CD4-positive, alpha-beta memory T cell (primary cell): ENCODE data around the gene TGM6. TPM values are rescaled to one million over a fixed set of nuclear protein-coding genes. Genes with fewer than 3 reads are reported as not detected.

ENCODE experiments used
- CTCF ChIA-PET: fragments of 350-600 bp; sonication (Branson Sonifier 250); formaldehyde crosslinking; loops from one replicate; lab custom pipeline; 2021; ENCODE audit warnings: inconsistent platforms; ENCODE audit not compliant: partially characterized antibody; lab: Charles Lee
- POLR2A ChIA-PET: fragments of 350-600 bp; sonication (Branson Sonifier 250); formaldehyde crosslinking; loops from one replicate; lab custom pipeline; 2021; ENCODE audit not compliant: partially characterized antibody; lab: Charles Lee
- DNase-seq, 5 donors: peaks; one replicate each; pipeline versions ENCODE4 v3.0.0 to v3.0.0-alpha.2; 2020 to 2022; ENCODE audit warnings: mixed read lengths in 1 of 5
- H3K27ac ChIP-seq: one replicate; pipeline ENCODE4 v1.7.0; 2013; ENCODE audit warnings: low read depth, low read length
- H3K27me3 ChIP-seq: 2 replicates; pipeline ENCODE4 v1.7.0; 2013; ENCODE audit warnings: mild to moderate bottlenecking, low read length, moderate library complexity; ENCODE audit not compliant: insufficient read depth
- H3K36me3 ChIP-seq: 2 replicates; pipeline ENCODE4 v1.7.0; 2013; ENCODE audit warnings: mild to moderate bottlenecking, low read length, moderate library complexity; ENCODE audit not compliant: insufficient read depth
- H3K4me1 ChIP-seq: 2 replicates; pipeline ENCODE4 v1.7.0; 2013; ENCODE audit warnings: mild to moderate bottlenecking, low read length, moderate library complexity; ENCODE audit not compliant: insufficient read depth
- H3K4me3 ChIP-seq, 2 donors: one replicate each; pipeline ENCODE4 v1.7.0; 2013; ENCODE audit warnings: low read length in 2 of 2, mild to moderate bottlenecking in 1 of 2
- H3K9me3 ChIP-seq, 2 donors: one replicate each; pipeline ENCODE4 v1.7.0; 2013; ENCODE audit warnings: low read length in 2 of 2, control low read depth in 1 of 2; ENCODE audit not compliant: control insufficient read depth in 1 of 2
- H3K27ac Mint-ChIP-seq, 7 donors: one replicate each; pipeline ENCODE4 v1.8.0; 2020 to 2021; ENCODE audit warnings: mixed read lengths in 7 of 7, mild to moderate bottlenecking in 6 of 7, inconsistent platforms in 3 of 7, moderate library complexity in 3 of 7
- H3K27me3 Mint-ChIP-seq, 2 donors: one replicate each; pipeline ENCODE4 v1.8.0; 2020 to 2021; ENCODE audit warnings: mixed read lengths in 2 of 2
- H3K36me3 Mint-ChIP-seq, 2 donors: one replicate each; pipeline ENCODE4 v1.8.0; 2020 to 2021; ENCODE audit warnings: mixed read lengths in 2 of 2, inconsistent platforms in 1 of 2, mild to moderate bottlenecking in 1 of 2
- H3K4me1 Mint-ChIP-seq, 4 donors: one replicate each; pipeline ENCODE4 v1.8.0; 2020 to 2021; ENCODE audit warnings: mixed read lengths in 4 of 4, mild to moderate bottlenecking in 1 of 4
- H3K4me3 Mint-ChIP-seq, 8 donors: one replicate each; pipeline ENCODE4 v1.8.0; 2020 to 2021; ENCODE audit warnings: mixed read lengths in 8 of 8, mild to moderate bottlenecking in 7 of 8, moderate library complexity in 6 of 8, inconsistent platforms in 3 of 8
- H3K9me3 Mint-ChIP-seq, 8 donors: one replicate each; pipeline ENCODE4 v1.8.0; 2020 to 2021; ENCODE audit warnings: mixed read lengths in 8 of 8, mild to moderate bottlenecking in 5 of 8, inconsistent platforms in 3 of 8, moderate library complexity in 1 of 8
- intact Hi-C: fragments of 100-400 bp; cut with micrococcal nuclease; formaldehyde crosslinking; loops from one replicate; pipeline ENCODE4 v1.15.1; 2023
- polyA plus RNA-seq, 2 donors: library from polyadenylated mRNA; unstranded; fragments of 300-500 nt; fragmentation: Illumina TruSeq; gene quantifications; one replicate each; pipeline ENCODE4 v1.2.3, GENCODE V29; 2021
- total RNA-seq, 2 experiments: library from RNA; stranded (reverse); gene quantifications; one replicate each; pipeline ENCODE4 v1.2.3, GENCODE V29; 2021

The TGM6 gene
- total and polyA plus RNA-seq, 4 experiments from 2014 or later = not detected

GRCh38 chr20:2449386-2449785 lies 68.7 kb downstream of the TGM6 start:
- CTCF ChIA-PET = no interaction called here

GRCh38 chr20:2451422-2451821 lies 70.7 kb downstream of the TGM6 start:
- Mint-ChIP-seq H3K4me1 (peaks cover 7 to 21% (median 14%) of the 10 kb centered on the region in 4 donors), H3K27me3 (no peaks in the 10 kb centered on the region), H3K9me3 (peaks cover 0 to 5% (median 0%) of the 10 kb centered on the region in 8 donors), H3K4me3 (no peak overlapping the region), H3K36me3 (no peaks in the 10 kb centered on the region), H3K27ac (no peak overlapping the region)
- H3K36me3 ChIP-seq = no peaks in the 10 kb centered on the region
- H3K4me1 ChIP-seq = peaks cover 4% of the 10 kb centered on the region
- H3K27ac ChIP-seq = no peak overlapping the region
- CTCF ChIA-PET = interaction anchor here (0.7 to 2.7 kb wide), 10 partner anchors 12 to 263 kb away, joined by 3 to 18 read pairs (median 4); no protein-coding TSS in a partner anchor
- H3K4me3 ChIP-seq = no peak overlapping the region
- intact Hi-C loops = no loop called here
- H3K9me3 ChIP-seq = no peaks in the 10 kb centered on the region
- H3K27me3 ChIP-seq = no peaks in the 10 kb centered on the region
- no peak for DNase-seq
- POLR2A ChIA-PET = no interaction called here

More at GRCh38 chr20:2449386-2449785, 68.7 kb downstream of the TGM6 start:
- peak in 1 of 5 donors; percentile 12 for DNase-seq
- H3K4me1 Mint-ChIP-seq = peaks cover 7 to 21% (median 14%) of the 10 kb centered on the region in 4 donors
- intact Hi-C loops = no loop called here
- H3K27ac Mint-ChIP-seq = no peak overlapping the region
- H3K4me3 Mint-ChIP-seq = no peak overlapping the region
- Histone ChIP-seq H3K27me3 (no peaks in the 10 kb centered on the region), H3K4me1 (peaks cover 4% of the 10 kb centered on the region), H3K9me3 (no peaks in the 10 kb centered on the region), H3K36me3 (no peaks in the 10 kb centered on the region), H3K4me3 (no peak overlapping the region), H3K27ac (no peak overlapping the region)
- H3K27me3 Mint-ChIP-seq = no peaks in the 10 kb centered on the region
- peaks cover 0 to 3% of the 10 kb centered on the region in 2 donors for H3K36me3 Mint-ChIP-seq
- H3K9me3 Mint-ChIP-seq = peaks cover 0 to 7% (median 1%) of the 10 kb centered on the region in 8 donors
- POLR2A ChIA-PET = no interaction called here

- peaks cover 4% of the 10 kb centered on the region for H3K4me1 ChIP-seq
- POLR2A ChIA-PET = interaction anchor here (0.7 kb wide), 1 partner anchor 9 kb away, joined by 3 read pairs; no protein-coding TSS in a partner anchor
- Mint-ChIP-seq H3K27me3 (no peaks in the 10 kb centered on the region), H3K4me1 (peaks cover 7 to 21% (median 14%) of the 10 kb centered on the region in 4 donors), H3K36me3 (peaks cover 0 to 3% of the 10 kb centered on the region in 2 donors), H3K9me3 (peaks cover 0 to 3% (median 0%) of the 10 kb centered on the region in 8 donors), H3K27ac (peak overlapping the region in 1 of 7 donors; percentile 31), H3K4me3 (no peak overlapping the region)
- no peaks in the 10 kb centered on the region for H3K27me3 ChIP-seq
- peak; percentile 44 to 61 (median 50) for DNase-seq
- no peaks in the 10 kb centered on the region for H3K36me3 ChIP-seq
- no peak overlapping the region for H3K27ac ChIP-seq
- H3K9me3 ChIP-seq = no peaks in the 10 kb centered on the region
- intact Hi-C loops = loop anchor here (1.0 kb wide), 1 partner anchor 101 kb away; no protein-coding TSS in a partner anchor
- CTCF ChIA-PET = interaction anchor here (0.6 to 2.7 kb wide), 19 partner anchors 10 to 263 kb away, joined by 3 to 18 read pairs (median 4); no protein-coding TSS in a partner anchor
- H3K4me3 ChIP-seq = no peak overlapping the region
Measured at GRCh38 chr20:2451939-2452732, 71.4 kb downstream of the TGM6 start.

- CTCF ChIA-PET = interaction anchor here (1.1 to 2.7 kb wide), 6 partner anchors 8 to 246 kb away, joined by 3 to 18 read pairs (median 5); no protein-coding TSS in a partner anchor
- no peak overlapping the region for H3K4me3 Mint-ChIP-seq
- peaks cover 7 to 21% (median 10%) of the 10 kb centered on the region in 4 donors for H3K4me1 Mint-ChIP-seq
Measured at GRCh38 chr20:2453792-2454191, 73.1 kb downstream of the TGM6 start.

GRCh38 chr20:2455771-2456497 lies 75.2 kb downstream of the TGM6 start:
- peaks cover 19% of the 10 kb centered on the region for H3K36me3 ChIP-seq
- no peaks in the 10 kb centered on the region for H3K4me1 ChIP-seq
- intact Hi-C loops = no loop called here
- H3K27ac Mint-ChIP-seq = peak overlapping the region in 1 of 7 donors; percentile 81
- ChIA-PET POLR2A (interaction anchor here (0.9 kb wide), 1 partner anchor 13 kb away, joined by 3 read pairs; no protein-coding TSS in a partner anchor), CTCF (interaction anchor here (0.7 to 2.0 kb wide), 7 partner anchors 10 to 248 kb away, joined by 3 to 10 read pairs (median 6); no protein-coding TSS in a partner anchor)
- H3K27me3 Mint-ChIP-seq = no peaks in the 10 kb centered on the region
- H3K4me3 ChIP-seq = no peak overlapping the region
- no peak for DNase-seq
- H3K36me3 Mint-ChIP-seq = peaks cover 17 to 30% of the 10 kb centered on the region in 2 donors
- H3K9me3 ChIP-seq = no peaks in the 10 kb centered on the region
- peaks cover 0 to 1% (median under 1%) of the 10 kb centered on the region in 4 donors for H3K4me1 Mint-ChIP-seq
- H3K27me3 ChIP-seq = no peaks in the 10 kb centered on the region
- no peak overlapping the region for H3K27ac ChIP-seq
- H3K4me3 Mint-ChIP-seq = no peak overlapping the region
- no peaks in the 10 kb centered on the region for H3K9me3 Mint-ChIP-seq

More at GRCh38 chr20:2453792-2454191, 73.1 kb downstream of the TGM6 start:
- H3K4me1 ChIP-seq = peaks cover 4% of the 10 kb centered on the region
- Mint-ChIP-seq H3K27ac (no peak overlapping the region), H3K27me3 (no peaks in the 10 kb centered on the region), H3K9me3 (no peaks in the 10 kb centered on the region), H3K36me3 (peaks cover 2 to 12% of the 10 kb centered on the region in 2 donors)
- H3K9me3 ChIP-seq = no peaks in the 10 kb centered on the region
- no peak overlapping the region for H3K27ac ChIP-seq
- H3K4me3 ChIP-seq = no peak overlapping the region
- H3K36me3 ChIP-seq = no peaks in the 10 kb centered on the region
- no peak for DNase-seq
- intact Hi-C loops = no loop called here
- POLR2A ChIA-PET = interaction anchor here (0.6 kb wide), 1 partner anchor 17 kb away, joined by 3 read pairs; the partner anchor contains the start of gene SNRPB
- H3K27me3 ChIP-seq = no peaks in the 10 kb centered on the region

- H3K27ac Mint-ChIP-seq = peak overlapping the region in 1 of 7 donors; percentile 25
- no peak overlapping the region for H3K27ac ChIP-seq
- no peaks in the 10 kb centered on the region for H3K27me3 ChIP-seq
- peaks cover 42 to 61% of the 10 kb centered on the region in 2 donors for H3K36me3 Mint-ChIP-seq
- no peaks in the 10 kb centered on the region for H3K27me3 Mint-ChIP-seq
- no peak overlapping the region for H3K4me3 Mint-ChIP-seq
- intact Hi-C loops = no loop called here
- no peaks in the 10 kb centered on the region for H3K9me3 ChIP-seq
- ChIA-PET CTCF (no interaction called here), POLR2A (interaction anchor here (3.4 kb wide), 1 partner anchor 11 kb away, joined by 25 read pairs; the partner anchor contains the start of gene SNRPB)
- DNase-seq = no peak
- H3K36me3 ChIP-seq = peaks cover 49% of the 10 kb centered on the region
- no peaks in the 10 kb centered on the region for H3K4me1 Mint-ChIP-seq
- no peak overlapping the region for H3K4me3 ChIP-seq
- no peaks in the 10 kb centered on the region for H3K9me3 Mint-ChIP-seq
- H3K4me1 ChIP-seq = no peaks in the 10 kb centered on the region
Measured at GRCh38 chr20:2458919-2459499, 78.3 kb downstream of the TGM6 start.
